GM06990 (cell line): Measurements from ENCODE around the gene MAN1B1.

Experiments used
- DNase-seq: peaks from one replicate; pipeline ENCODE4 v3.0.0-alpha.2; 2011; ENCODE audit not compliant: insufficient read length; ENCODE audit errors: extremely low read depth
- H3K27me3 ChIP-seq: replicated peaks from 2 replicates; pipeline ENCODE4 v1.6.0; 2011; ENCODE audit warnings: low read length; ENCODE audit not compliant: control insufficient read depth, insufficient read depth
- H3K36me3 ChIP-seq: 2 replicates; pipeline ENCODE4 v1.5.1; 2011; ENCODE audit warnings: low read length; ENCODE audit not compliant: control insufficient read depth, insufficient read depth
- H3K4me3 ChIP-seq: replicated peaks from 2 replicates; pipeline ENCODE4 v1.5.1; 2011; ENCODE audit warnings: low read depth, mild to moderate bottlenecking, control low read depth, low read length
- TF ChIP-seq, protein P1 (sequence below): IDR thresholded peaks from 2 replicates; pipeline ENCODE4 v1.5.1; 2011; ENCODE audit warnings: low read length, control low read depth, mild to moderate bottlenecking, inconsistent platforms; ENCODE audit not compliant: insufficient read depth, poor library complexity, severe bottlenecking

The MAN1B1 gene

DNA sequence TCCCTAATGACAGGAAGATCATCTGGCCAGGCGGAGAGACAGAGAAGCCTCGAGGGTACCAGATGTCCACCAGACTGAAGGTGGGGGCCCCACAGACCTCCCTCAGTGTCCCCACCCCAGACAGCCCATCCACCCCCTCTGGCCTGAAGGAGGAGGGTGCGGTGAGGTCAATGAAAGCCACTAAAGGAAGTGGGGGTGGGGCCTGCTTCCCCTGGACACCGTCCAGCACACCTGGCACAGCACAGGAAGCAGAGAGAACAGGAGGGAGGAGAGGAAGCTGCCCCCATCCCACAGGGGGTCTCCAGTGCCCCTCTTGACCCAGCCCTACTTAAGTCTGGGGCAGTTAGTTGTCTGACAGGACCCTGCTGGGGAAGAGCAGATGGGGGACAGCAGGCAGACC is 71.8 kb downstream of the MAN1B1 start:
- TF ChIP-seq, protein P1, sequence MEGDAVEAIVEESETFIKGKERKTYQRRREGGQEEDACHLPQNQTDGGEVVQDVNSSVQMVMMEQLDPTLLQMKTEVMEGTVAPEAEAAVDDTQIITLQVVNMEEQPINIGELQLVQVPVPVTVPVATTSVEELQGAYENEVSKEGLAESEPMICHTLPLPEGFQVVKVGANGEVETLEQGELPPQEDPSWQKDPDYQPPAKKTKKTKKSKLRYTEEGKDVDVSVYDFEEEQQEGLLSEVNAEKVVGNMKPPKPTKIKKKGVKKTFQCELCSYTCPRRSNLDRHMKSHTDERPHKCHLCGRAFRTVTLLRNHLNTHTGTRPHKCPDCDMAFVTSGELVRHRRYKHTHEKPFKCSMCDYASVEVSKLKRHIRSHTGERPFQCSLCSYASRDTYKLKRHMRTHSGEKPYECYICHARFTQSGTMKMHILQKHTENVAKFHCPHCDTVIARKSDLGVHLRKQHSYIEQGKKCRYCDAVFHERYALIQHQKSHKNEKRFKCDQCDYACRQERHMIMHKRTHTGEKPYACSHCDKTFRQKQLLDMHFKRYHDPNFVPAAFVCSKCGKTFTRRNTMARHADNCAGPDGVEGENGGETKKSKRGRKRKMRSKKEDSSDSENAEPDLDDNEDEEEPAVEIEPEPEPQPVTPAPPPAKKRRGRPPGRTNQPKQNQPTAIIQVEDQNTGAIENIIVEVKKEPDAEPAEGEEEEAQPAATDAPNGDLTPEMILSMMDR, result no peak
- no peaks in the 10 kb centered on the region for H3K27me3 ChIP-seq
- no peak for DNase-seq

More for the DNA sequence above, 71.8 kb downstream of the MAN1B1 start:
- H3K4me3 ChIP-seq, result no peak overlapping the region
- H3K36me3 ChIP-seq, result no peaks in the 10 kb centered on the region
